IPS-20b (cell line): Measurements from ENCODE around the gene MSI2.
A peak's percentile ranks its signal among the peaks of the same experiment; 100 is the strongest.

Source experiments
- H3K27ac ChIP-seq: one replicate; pipeline ENCODE4 v1.5.1; 2013; ENCODE audit warnings: low read length
- H3K27me3 ChIP-seq: 2 replicates; pipeline ENCODE4 v1.6.1; 2013; ENCODE audit warnings: mild to moderate bottlenecking, low read length, inconsistent platforms; ENCODE audit not compliant: insufficient read depth
- H3K36me3 ChIP-seq: 2 replicates; pipeline ENCODE4 v1.6.1; 2013; ENCODE audit warnings: low read depth, mild to moderate bottlenecking, inconsistent platforms, low read length, moderate library complexity; ENCODE audit not compliant: insufficient read depth
- H3K4me1 ChIP-seq: 2 replicates; pipeline ENCODE4 v1.6.1; 2013; ENCODE audit warnings: mild to moderate bottlenecking, control low read depth, inconsistent platforms, low read length, moderate library complexity; ENCODE audit not compliant: insufficient read depth
- H3K4me3 ChIP-seq: 2 replicates; pipeline ENCODE4 v1.5.1; 2013; ENCODE audit warnings: mild to moderate bottlenecking, low read length, inconsistent platforms
- H3K9ac ChIP-seq: 2 replicates; pipeline ENCODE4 v1.6.1; 2013; ENCODE audit warnings: low read depth, mild to moderate bottlenecking, inconsistent platforms, low read length, moderate library complexity
- H3K9me3 ChIP-seq: 2 replicates; pipeline ENCODE4 v1.6.1; 2013; ENCODE audit warnings: mild to moderate bottlenecking, low read depth, low read length, inconsistent platforms; ENCODE audit not compliant: insufficient read depth

Gene MSI2

GRCh38 chr17:57429966-57430365 is 173.6 kb downstream of the MSI2 start:
- H3K4me3 ChIP-seq: no peak overlapping the region
- H3K9ac ChIP-seq: no peak overlapping the region
- H3K36me3 ChIP-seq: no peaks in the 10 kb centered on the region
- H3K27me3 ChIP-seq: no peaks in the 10 kb centered on the region
- H3K9me3 ChIP-seq: no peaks in the 10 kb centered on the region
- no peak overlapping the region for H3K27ac ChIP-seq
- peaks cover 34% of the 10 kb centered on the region for H3K4me1 ChIP-seq

DNA sequence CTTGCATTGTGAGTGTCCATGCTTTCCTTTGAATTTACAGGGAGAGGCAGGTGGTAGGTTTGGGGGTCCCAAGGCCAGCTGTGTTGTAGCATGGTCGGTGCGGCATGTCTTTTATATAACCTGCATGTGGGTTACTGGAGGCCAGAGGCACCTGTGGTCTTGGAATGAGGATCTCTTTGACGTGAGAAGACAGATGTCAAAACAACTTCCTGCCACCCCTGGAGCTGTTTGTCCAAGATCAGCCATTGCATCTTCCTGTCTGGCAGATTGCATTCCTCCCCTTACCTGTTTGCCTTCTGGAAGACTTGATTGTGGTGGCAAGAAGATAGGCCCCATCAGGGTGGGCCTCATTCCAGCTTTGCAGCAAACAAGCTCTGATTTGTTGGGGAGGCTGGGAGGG is 175.1 kb downstream of the MSI2 start:
- Histone ChIP-seq H3K9me3 (no peaks in the 10 kb centered on the region), H3K27me3 (no peaks in the 10 kb centered on the region), H3K9ac (no peak overlapping the region), H3K27ac (no peak overlapping the region), H3K4me3 (no peak overlapping the region), H3K36me3 (no peaks in the 10 kb centered on the region), H3K4me1 (peaks cover 20% of the 10 kb centered on the region)

GRCh38 chr17:57432507-57433277 is 176.4 kb downstream of the MSI2 start:
- Histone ChIP-seq H3K4me1 (peaks cover 15% of the 10 kb centered on the region), H3K4me3 (no peak overlapping the region), H3K27ac (no peak overlapping the region), H3K9me3 (no peaks in the 10 kb centered on the region), H3K9ac (no peak overlapping the region), H3K27me3 (no peaks in the 10 kb centered on the region), H3K36me3 (no peaks in the 10 kb centered on the region)

DNA sequence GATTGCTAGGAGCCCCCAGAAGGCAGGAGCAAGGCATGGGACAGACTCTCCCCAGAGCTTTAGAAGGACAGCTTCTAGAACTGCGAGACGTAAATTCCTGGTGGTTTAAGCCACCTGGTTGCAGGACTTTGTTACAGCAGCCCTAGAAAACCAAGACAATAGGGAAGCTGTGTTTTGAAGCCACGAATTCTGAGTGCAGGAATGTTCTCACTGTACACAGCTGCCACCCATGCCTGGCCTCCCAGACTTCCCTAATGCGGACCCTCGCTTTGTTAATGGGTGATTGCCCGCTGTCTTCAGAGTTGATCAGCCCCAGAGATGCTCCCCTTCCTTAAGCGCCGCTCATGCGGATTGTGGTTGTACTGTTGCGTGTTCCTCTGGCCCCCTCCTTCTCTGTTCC is 177.1 kb downstream of the MSI2 start:
- Histone ChIP-seq H3K4me1 (peaks cover 15% of the 10 kb centered on the region), H3K36me3 (no peaks in the 10 kb centered on the region), H3K4me3 (no peak overlapping the region), H3K27me3 (no peaks in the 10 kb centered on the region), H3K9me3 (no peaks in the 10 kb centered on the region), H3K27ac (no peak overlapping the region), H3K9ac (no peak overlapping the region)

DNA sequence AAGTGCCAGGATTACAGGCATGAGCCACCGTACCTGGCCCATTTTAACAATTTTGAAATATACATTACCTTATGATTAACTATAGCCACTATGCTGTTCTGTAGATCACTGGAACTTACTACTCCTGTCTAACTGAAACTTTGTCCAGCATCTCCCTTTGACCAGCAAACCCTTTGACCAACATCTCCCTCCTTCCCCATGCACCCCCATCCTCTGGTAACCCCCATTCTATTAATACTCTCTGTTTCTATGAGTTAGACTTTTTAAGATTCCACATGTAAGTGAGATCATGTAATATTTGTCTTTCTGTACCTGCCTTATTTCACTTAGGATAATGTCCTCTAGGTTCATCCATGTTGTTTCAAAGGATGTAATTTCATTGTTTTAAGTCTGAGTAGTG is 178.0 kb downstream of the MSI2 start:
- Histone ChIP-seq H3K9ac (no peak overlapping the region), H3K4me3 (no peak overlapping the region), H3K9me3 (no peaks in the 10 kb centered on the region), H3K27me3 (no peaks in the 10 kb centered on the region), H3K27ac (no peak overlapping the region), H3K4me1 (peaks cover 15% of the 10 kb centered on the region), H3K36me3 (no peaks in the 10 kb centered on the region)

- no peak overlapping the region for H3K27ac ChIP-seq
- H3K9me3 ChIP-seq: no peaks in the 10 kb centered on the region
- H3K4me3 ChIP-seq: no peak overlapping the region
- no peaks in the 10 kb centered on the region for H3K36me3 ChIP-seq
- no peak overlapping the region for H3K9ac ChIP-seq
- no peaks in the 10 kb centered on the region for H3K27me3 ChIP-seq
- peaks cover 25% of the 10 kb centered on the region for H3K4me1 ChIP-seq
These were observed 180.2 kb downstream of the MSI2 start for GRCh38 chr17:57436565-57436964.

- H3K36me3 ChIP-seq: no peaks in the 10 kb centered on the region
- no peak overlapping the region for H3K9ac ChIP-seq
- no peak overlapping the region for H3K27ac ChIP-seq
- H3K9me3 ChIP-seq: no peaks in the 10 kb centered on the region
- peaks cover 26% of the 10 kb centered on the region for H3K4me1 ChIP-seq
- H3K4me3 ChIP-seq: no peak overlapping the region
- no peaks in the 10 kb centered on the region for H3K27me3 ChIP-seq
These were observed 181.9 kb downstream of the MSI2 start for GRCh38 chr17:57438066-57438731.

DNA sequence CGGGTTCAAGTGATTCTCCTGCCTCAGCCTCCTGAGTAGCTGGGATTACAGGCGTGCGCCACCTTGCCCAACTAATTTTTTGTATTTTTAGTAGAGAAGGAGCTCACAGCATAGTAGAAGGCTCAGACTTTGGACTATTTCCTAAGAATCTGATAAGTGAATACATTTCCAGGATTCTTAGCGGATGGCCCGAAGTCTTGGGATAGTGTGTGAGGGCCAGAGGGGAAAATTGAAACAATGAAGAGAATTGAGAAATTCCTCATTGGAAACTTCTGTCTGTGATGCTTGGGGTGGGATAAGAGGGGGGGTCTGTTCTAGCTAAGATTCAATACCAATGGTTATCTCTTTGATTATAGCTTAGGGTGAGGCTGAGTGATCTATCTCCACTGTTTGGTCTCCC is 183.3 kb downstream of the MSI2 start:
- H3K27me3 ChIP-seq: no peaks in the 10 kb centered on the region
- H3K36me3 ChIP-seq: no peaks in the 10 kb centered on the region
- no peak overlapping the region for H3K27ac ChIP-seq
- no peaks in the 10 kb centered on the region for H3K9me3 ChIP-seq
- peaks cover 23% of the 10 kb centered on the region for H3K4me1 ChIP-seq
- no peak overlapping the region for H3K9ac ChIP-seq
- no peak overlapping the region for H3K4me3 ChIP-seq

DNA sequence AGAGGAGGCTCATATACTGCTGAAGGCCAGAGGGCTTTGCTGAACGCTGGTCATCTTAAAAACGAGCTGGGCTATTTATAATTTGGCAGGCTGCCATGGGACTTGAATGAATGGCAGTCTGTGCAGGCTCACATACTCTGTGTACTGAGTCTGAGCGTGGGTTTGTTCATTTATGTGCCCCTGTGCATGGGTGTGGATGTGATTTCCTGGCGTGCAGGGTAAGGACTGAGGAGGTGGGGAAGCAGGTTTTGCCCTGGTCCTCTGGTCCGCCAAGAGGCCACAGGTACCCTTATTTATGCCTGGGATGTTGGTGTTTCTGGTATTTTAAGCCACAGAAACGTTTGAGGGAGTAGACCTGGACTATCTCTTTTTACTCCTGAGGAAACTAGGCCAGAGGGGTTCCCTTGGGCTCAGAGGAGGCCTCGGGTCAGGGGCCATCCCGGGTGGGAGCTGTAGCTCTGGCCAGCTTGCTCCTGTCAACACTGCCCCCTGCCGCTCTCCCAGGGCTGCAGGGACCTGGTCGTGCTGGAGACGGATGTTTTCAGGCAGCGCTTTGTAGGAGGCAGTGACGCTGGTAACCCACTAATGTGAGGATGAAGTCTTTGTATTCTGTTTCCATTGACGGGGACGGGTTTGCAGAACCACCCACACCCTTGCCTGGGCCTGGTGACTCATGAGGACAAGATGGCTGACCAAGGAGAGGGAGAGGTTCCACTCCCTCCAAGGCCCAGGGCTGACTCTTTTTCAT is 184.4 kb downstream of the MSI2 start:
- H3K27ac ChIP-seq: peak overlapping the region; percentile 16
- H3K36me3 ChIP-seq: no peaks in the 10 kb centered on the region
- no peak overlapping the region; the same call in 1 of the 2 replicates for H3K9ac ChIP-seq
- H3K4me3 ChIP-seq: no peak overlapping the region; the same call in 1 of the 2 replicates
- H3K9me3 ChIP-seq: no peaks in the 10 kb centered on the region
- peaks cover 29% of the 10 kb centered on the region for H3K4me1 ChIP-seq
- no peaks in the 10 kb centered on the region for H3K27me3 ChIP-seq

DNA sequence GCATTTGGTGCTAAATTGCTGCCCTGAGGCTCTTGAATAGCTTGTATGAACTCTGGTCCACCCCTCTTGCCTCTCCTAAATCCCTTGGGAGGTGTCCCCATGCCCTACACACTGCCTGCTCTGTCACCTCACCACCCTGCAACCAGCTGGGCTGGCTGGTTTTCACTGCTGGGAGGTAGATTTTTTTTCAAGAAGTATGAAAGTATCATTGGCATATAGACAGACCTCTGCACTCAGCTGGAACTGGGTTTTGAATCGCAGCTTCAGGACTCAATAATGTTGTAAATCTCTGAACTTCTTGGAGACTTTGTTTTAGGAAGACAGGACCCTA is 184.9 kb downstream of the MSI2 start:
- peak overlapping the region; percentile 16 for H3K27ac ChIP-seq
- no peaks in the 10 kb centered on the region for H3K27me3 ChIP-seq
- H3K4me1 ChIP-seq: peaks cover 29% of the 10 kb centered on the region
- H3K36me3 ChIP-seq: no peaks in the 10 kb centered on the region
- no peak overlapping the region; the same call in 1 of the 2 replicates for H3K9ac ChIP-seq
- H3K9me3 ChIP-seq: no peaks in the 10 kb centered on the region
- no peak overlapping the region for H3K4me3 ChIP-seq

DNA sequence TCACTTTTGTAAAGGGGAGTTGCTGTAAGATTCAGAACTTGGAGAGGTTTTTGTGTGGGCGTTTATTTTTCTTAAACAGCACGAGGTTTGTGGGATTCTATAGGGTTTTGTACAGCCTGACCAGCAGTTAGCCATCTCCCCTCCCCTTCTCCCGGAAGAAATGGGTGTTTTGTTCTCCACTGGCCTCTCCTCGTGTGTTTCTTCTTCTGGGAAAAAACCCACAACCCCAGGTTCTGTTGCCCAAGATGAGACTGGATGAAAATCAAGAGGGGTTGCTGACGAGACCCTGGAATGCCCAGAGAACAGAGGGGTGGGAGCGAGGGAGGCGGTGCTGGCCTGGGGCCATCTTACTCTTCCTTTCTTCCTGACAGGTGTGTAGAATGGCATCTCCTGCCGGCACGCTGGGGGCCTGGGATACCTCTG is 186.1 kb downstream of the MSI2 start:
- Histone ChIP-seq H3K4me3 (no peak overlapping the region), H3K27me3 (no peaks in the 10 kb centered on the region), H3K9me3 (no peaks in the 10 kb centered on the region), H3K4me1 (peaks cover 29% of the 10 kb centered on the region), H3K9ac (no peak overlapping the region), H3K36me3 (no peaks in the 10 kb centered on the region), H3K27ac (no peak overlapping the region)
